ENCODE data around the gene ZW10.

ZW10 gene

DNA sequence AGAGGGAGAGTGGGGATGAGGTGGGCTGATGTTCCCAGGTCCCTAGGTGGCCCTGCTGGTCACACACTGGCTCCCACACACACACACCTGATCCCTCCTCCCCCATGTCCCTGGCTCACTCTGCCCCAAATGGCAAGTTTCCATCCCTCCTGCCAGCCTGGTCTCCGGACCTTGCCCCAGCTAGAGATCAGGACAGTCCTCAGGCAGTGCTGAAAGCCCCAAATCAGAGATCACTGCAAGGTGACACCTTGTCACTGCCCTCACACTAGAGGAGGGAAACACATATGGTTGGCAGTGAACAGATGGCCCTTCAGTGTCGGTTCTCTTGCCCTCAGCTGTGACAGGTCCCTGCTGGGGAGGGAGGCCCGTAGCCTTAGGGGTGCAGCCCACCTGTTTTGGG lies 75.0 kb downstream of the ZW10 start:
- Histone ChIP-seq H3K9ac (ENCODE audit: insufficient read length) (no peak overlapping the region), H3K9me3 (ENCODE audit: low read depth, low read length) (no peaks in the 10 kb centered on the region), H3K4me3 (no peak overlapping the region), H3K36me3 (ENCODE audit: insufficient read depth, low read length) (no peaks in the 10 kb centered on the region), H3K27ac (no peak overlapping the region)
- DNase-seq (ENCODE audit: low read depth, low spot score): no peak
- TF ChIP-seq FOXP2 (optimal IDR thresholded peaks at IDR 0.05; ENCODE audit: control extremely low read depth, extremely low read length, insufficient read depth) (no peak), EZH2 (IDR thresholded peaks at IDR 0.05) (no peak), POLR2AphosphoS5 (IDR thresholded peaks at IDR 0.05; ENCODE audit: borderline replicate concordance, low read depth, low read length) (no peak)

DNA sequence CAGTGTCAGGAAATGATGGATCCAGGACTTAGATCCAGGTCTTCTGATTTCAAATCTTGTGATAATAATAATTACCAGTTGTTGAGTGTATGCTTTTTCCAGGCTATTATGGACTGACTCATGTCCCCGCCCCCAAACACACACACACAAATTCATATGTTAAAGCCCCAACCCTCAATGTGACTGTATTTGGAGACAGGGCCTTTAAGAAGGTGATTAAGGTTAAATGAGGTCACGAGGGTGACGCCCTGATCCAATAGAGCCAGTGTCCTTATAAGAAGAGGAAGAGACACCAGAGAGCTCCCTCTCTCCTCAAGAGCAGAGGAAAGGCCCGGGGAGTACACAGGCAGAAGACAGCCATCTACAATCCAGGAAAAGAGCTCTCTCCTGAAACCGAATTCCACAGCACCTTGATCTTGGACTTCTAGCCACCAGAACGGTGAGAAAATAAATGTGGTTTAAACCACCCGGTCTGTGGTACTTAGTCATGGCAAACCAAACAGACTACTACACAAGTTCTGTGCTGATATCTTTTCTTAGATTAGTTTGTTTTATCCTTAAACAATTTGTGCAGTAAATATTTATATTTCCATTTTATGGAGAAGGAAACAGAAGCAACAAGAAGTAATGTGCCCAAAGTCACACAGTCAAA lies 75.6 kb downstream of the ZW10 start:
- TF ChIP-seq POLR2AphosphoS5 (IDR thresholded peaks at IDR 0.05; ENCODE audit: borderline replicate concordance, low read depth, low read length): no peak
- no peak for TF ChIP-seq EZH2 (IDR thresholded peaks at IDR 0.05)
- no peak for TF ChIP-seq FOXP2 (optimal IDR thresholded peaks at IDR 0.05; ENCODE audit: control extremely low read depth, extremely low read length, insufficient read depth)
- no peak overlapping the region for H3K4me3 ChIP-seq
- H3K36me3 ChIP-seq (ENCODE audit: insufficient read depth, low read length): no peaks in the 10 kb centered on the region
- no peaks in the 10 kb centered on the region for H3K9me3 ChIP-seq (ENCODE audit: low read depth, low read length)
- H3K9ac ChIP-seq (ENCODE audit: insufficient read length): no peak overlapping the region
- H3K27ac ChIP-seq: no peak overlapping the region
- DNase-seq (ENCODE audit: low read depth, low spot score): no peak

DNA sequence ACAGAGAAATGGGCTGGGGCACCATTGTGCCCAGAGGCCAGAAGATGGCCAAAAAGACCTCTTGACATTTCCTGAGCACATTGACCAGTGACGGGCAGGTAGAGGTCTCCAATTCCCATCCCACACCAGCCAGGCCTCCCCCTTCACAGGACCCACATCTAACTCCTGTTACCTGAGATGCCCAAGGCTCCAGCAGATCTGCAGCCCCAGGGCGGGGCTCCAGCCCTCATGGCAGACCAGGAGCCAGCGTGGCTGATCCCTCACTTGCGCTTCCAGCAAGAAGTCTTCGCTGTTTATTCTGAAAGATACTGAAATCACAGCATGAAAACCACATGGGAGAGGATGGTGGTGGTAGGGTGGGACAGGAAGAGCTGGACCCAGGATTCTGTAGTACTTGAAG lies 76.4 kb downstream of the ZW10 start:
- TF ChIP-seq FOXP2 (optimal IDR thresholded peaks at IDR 0.05; ENCODE audit: control extremely low read depth, extremely low read length, insufficient read depth) (no peak), POLR2AphosphoS5 (IDR thresholded peaks at IDR 0.05; ENCODE audit: borderline replicate concordance, low read depth, low read length) (no peak), EZH2 (IDR thresholded peaks at IDR 0.05) (no peak)
- no peak overlapping the region for H3K9ac ChIP-seq (ENCODE audit: insufficient read length)
- H3K36me3 ChIP-seq (ENCODE audit: insufficient read depth, low read length): no peaks in the 10 kb centered on the region
- H3K9me3 ChIP-seq (ENCODE audit: low read depth, low read length): no peaks in the 10 kb centered on the region
- H3K27ac ChIP-seq: no peak overlapping the region
- no peak for DNase-seq (ENCODE audit: low read depth, low spot score)
- no peak overlapping the region for H3K4me3 ChIP-seq

DNA sequence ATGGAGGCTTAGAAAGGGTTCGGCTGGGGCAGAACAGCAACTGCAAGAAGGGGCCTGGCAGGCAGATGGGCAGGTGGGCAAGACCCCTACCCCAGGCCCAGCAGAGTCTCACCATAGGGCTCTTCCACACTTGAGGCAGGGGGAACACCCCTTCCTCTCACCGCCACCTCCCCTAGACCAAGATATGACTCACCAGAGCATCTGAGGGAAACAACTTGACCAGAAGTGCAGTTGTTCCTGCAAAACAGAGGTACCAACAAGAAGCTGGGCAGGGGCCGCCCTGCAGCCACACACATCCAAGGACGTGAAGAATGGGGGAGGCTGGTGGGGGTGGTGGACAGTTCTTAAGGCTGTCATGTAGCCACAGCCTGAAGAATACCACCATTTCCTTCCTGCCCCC lies 78.3 kb downstream of the ZW10 start:
- no peaks in the 10 kb centered on the region for H3K9me3 ChIP-seq (ENCODE audit: low read depth, low read length)
- H3K4me3 ChIP-seq: no peak overlapping the region
- H3K9ac ChIP-seq (ENCODE audit: insufficient read length): no peak overlapping the region
- no peak overlapping the region for H3K27ac ChIP-seq
- DNase-seq (ENCODE audit: low read depth, low spot score): no peak
- TF ChIP-seq EZH2 (IDR thresholded peaks at IDR 0.05) (no peak), POLR2AphosphoS5 (IDR thresholded peaks at IDR 0.05; ENCODE audit: borderline replicate concordance, low read depth, low read length) (no peak), FOXP2 (optimal IDR thresholded peaks at IDR 0.05; ENCODE audit: control extremely low read depth, extremely low read length, insufficient read depth) (no peak)
- no peaks in the 10 kb centered on the region for H3K36me3 ChIP-seq (ENCODE audit: insufficient read depth, low read length)

DNA sequence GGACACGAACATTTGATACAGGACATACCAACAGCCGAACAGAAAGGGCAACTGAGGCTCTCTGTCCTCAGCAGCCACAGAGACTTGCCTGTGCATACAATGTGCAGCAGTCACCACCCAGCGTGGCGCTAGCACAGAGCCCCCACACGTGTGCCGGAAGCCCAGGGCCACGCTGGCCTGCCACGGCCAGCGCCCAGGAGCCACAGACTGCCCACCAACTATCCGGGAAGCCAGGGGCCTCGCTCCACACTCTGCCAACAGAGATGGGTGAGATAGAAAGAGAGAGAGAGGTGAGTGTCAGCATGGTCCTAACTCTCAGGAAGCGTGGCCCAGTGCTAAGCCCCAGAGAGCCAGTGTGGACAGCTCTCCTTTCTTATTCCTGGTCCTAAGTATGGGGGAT lies 79.1 kb downstream of the ZW10 start:
- Histone ChIP-seq H3K36me3 (ENCODE audit: insufficient read depth, low read length) (no peaks in the 10 kb centered on the region), H3K9ac (ENCODE audit: insufficient read length) (no peak overlapping the region), H3K27ac (no peak overlapping the region), H3K4me3 (no peak overlapping the region), H3K9me3 (ENCODE audit: low read depth, low read length) (no peaks in the 10 kb centered on the region)
- no peak for TF ChIP-seq EZH2 (IDR thresholded peaks at IDR 0.05)
- no peak for TF ChIP-seq POLR2AphosphoS5 (IDR thresholded peaks at IDR 0.05; ENCODE audit: borderline replicate concordance, low read depth, low read length)
- no peak for TF ChIP-seq FOXP2 (optimal IDR thresholded peaks at IDR 0.05; ENCODE audit: control extremely low read depth, extremely low read length, insufficient read depth)
- no peak for DNase-seq (ENCODE audit: low read depth, low spot score)

DNA sequence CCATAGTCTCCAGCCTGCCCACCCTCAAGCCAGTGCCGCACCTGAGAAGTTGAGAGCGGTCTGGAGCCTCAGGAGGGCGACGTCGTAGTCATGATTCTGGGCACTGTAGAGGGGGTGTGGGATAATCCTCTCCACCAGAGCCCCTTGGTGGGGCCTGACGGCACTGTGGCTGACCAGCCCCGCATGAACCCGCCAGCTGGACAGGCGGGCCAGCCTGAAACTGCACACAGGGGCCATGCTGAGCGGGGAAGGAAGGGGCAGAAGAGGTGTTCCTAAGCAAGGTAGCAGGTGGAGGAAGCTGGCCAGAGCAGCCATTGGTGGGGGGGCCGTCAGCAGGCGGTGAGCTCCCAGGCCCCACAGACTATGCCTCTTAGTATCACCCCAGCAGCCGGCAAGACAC lies 80.5 kb downstream of the ZW10 start:
- no peaks in the 10 kb centered on the region for H3K9me3 ChIP-seq (ENCODE audit: low read depth, low read length)
- H3K9ac ChIP-seq (ENCODE audit: insufficient read length): no peak overlapping the region
- no peak overlapping the region for H3K4me3 ChIP-seq
- TF ChIP-seq FOXP2 (optimal IDR thresholded peaks at IDR 0.05; ENCODE audit: control extremely low read depth, extremely low read length, insufficient read depth) (no peak), POLR2AphosphoS5 (IDR thresholded peaks at IDR 0.05; ENCODE audit: borderline replicate concordance, low read depth, low read length) (no peak), EZH2 (IDR thresholded peaks at IDR 0.05) (no peak)
- no peaks in the 10 kb centered on the region for H3K36me3 ChIP-seq (ENCODE audit: insufficient read depth, low read length)
- DNase-seq (ENCODE audit: low read depth, low spot score): no peak
- no peak overlapping the region for H3K27ac ChIP-seq

DNA sequence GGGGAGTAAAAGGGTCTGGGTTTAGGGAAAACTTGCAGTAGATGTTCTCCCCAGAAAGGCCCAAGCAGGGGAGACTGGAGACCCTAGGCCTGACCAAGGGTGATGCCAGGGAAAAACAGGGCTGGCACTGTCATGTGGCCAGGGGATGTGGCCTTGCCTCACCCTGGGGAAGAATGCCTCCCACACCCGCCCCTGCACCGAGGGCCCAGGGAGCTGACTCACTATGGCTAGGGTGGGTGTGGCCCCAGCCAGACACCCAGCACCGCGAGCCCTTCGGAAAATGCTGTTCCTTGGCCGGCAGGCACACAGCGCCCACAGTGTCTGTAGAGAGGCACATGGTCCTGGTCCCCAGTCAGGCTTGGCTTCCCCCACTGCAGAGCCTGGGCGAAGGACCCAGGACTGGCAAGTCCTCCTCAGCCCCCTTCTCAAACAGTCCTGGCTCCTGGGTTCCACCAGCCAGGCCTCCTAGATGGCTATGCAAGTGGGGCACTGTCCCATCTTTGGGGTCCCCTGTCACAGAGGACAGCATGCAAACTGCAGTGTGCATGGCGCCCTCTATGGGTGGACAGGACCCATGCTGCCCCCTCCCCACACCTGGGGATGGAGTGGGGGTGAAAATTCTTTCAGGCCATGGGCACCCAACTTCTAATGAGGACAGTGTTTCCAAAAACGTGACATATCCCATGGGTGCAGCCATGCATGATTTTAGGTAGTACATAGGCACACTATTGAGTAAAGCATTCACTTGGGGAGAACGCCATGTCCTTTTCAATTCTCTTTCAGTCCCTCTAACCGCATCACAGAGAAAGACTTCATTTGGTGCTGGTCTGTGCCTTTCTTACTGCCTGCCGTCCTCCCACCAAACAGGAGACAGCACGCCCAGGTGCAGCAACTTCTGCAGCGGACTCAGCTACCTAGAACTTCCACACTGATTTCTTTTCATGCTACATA lies 82.6 kb downstream of the ZW10 start:
- TF ChIP-seq FOXP2 (optimal IDR thresholded peaks at IDR 0.05; ENCODE audit: control extremely low read depth, extremely low read length, insufficient read depth) (no peak), POLR2AphosphoS5 (IDR thresholded peaks at IDR 0.05; ENCODE audit: borderline replicate concordance, low read depth, low read length) (no peak), EZH2 (IDR thresholded peaks at IDR 0.05) (no peak)
- H3K9me3 ChIP-seq (ENCODE audit: low read depth, low read length): no peaks in the 10 kb centered on the region
- H3K4me3 ChIP-seq: no peak overlapping the region
- DNase-seq (ENCODE audit: low read depth, low spot score): no peak
- no peaks in the 10 kb centered on the region for H3K36me3 ChIP-seq (ENCODE audit: insufficient read depth, low read length)
- H3K9ac ChIP-seq (ENCODE audit: insufficient read length): no peak overlapping the region
- no peak overlapping the region for H3K27ac ChIP-seq

DNA sequence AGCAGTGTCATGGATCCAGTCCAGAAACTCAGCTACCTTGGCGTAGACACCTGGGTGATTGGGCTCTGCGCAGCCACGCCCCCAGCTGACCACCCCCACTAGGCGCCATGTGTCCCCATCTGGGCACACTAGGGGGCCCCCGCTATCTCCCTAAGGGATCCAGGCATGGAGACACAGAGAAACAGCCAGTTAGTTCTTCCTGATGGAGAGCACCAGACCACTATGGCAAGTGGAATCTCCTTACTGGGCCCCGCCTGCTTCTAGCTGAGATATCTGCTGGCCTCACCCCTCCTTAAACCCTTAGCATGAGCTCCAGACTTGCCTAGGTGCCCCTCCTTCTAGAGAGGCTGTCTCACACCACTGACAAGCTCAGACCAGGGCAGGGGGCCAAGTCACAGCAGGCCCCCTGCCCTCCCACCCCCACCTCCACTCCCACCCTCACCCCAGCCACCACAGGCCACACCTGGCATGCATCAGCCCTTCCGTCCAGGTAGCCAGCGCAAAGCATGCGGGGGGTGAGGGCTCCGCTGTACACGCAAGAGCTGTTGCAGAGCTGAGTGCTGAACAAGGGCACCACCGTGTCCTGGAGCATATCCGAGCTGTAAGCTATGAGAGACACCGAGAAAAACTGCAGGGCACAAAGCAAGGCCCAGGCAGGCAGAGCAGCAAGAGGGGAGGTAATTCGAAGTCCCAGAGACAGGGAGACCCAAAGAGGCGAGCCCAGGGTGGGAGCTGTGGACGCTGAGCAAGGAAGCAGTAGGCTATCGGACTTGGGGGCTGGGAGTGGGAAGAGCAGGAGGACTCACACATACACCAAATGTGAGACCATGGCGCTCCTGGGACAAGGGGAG lies 83.5 kb downstream of the ZW10 start:
- H3K27ac ChIP-seq: no peak overlapping the region
- no peak for DNase-seq (ENCODE audit: low read depth, low spot score)
- TF ChIP-seq EZH2 (IDR thresholded peaks at IDR 0.05) (no peak), FOXP2 (optimal IDR thresholded peaks at IDR 0.05; ENCODE audit: control extremely low read depth, extremely low read length, insufficient read depth) (no peak), POLR2AphosphoS5 (IDR thresholded peaks at IDR 0.05; ENCODE audit: borderline replicate concordance, low read depth, low read length) (no peak)
- no peak overlapping the region for H3K4me3 ChIP-seq
- H3K9ac ChIP-seq (ENCODE audit: insufficient read length): no peak overlapping the region
- no peaks in the 10 kb centered on the region for H3K9me3 ChIP-seq (ENCODE audit: low read depth, low read length)
- H3K36me3 ChIP-seq (ENCODE audit: insufficient read depth, low read length): no peaks in the 10 kb centered on the region

All from SK-N-MC (cell line).